HCT116 (cell line): ENCODE measurements around the gene PLB1. TPM values are rescaled to one million over a fixed set of nuclear protein-coding genes. Genes with fewer than 3 reads are reported as not detected.

ENCODE experiments used
- ATAC-seq: fragments of 200-7000 bp; cut with Tn5 transposase; 2 replicates; pipeline ENCODE4 v1.9.1; 2020; ENCODE audit warnings: mild to moderate bottlenecking, moderate library complexity
- BruUV-seq: library from RNA; stranded (reverse); fragments of 400-500 nt; replicated peaks from 2 replicates; lab custom pipeline; 2021; lab: Mats Ljungman, UMichigan
- CTCF ChIA-PET: fragments of 300-600 bp; sonication (Branson Sonifier 250); formaldehyde crosslinking; loops from one replicate; lab custom pipeline; 2021; ENCODE audit warnings: antibody characterized with exemption; lab: Charles Lee
- POLR2A ChIA-PET: fragments of 300-600, 350-600 bp; sonication (Branson Sonifier 250); formaldehyde crosslinking; loops from one replicate; lab custom pipeline; 2021; ENCODE audit warnings: antibody characterized with exemption; lab: Charles Lee
- RAD21 ChIA-PET, 2 experiments: fragments of 300-600 bp; sonication (Branson Sonifier 250); formaldehyde crosslinking; loops; one replicate each; lab custom pipeline; 2023; ENCODE audit warnings: low total read pairs in 2 of 2; ENCODE audit not compliant: uncharacterized antibody in 2 of 2, unreplicated experiment in 2 of 2, low non-redundant PET in 1 of 2; lab: Charles Lee
- DNase-seq: peaks from one replicate; pipeline ENCODE4 v3.0.0-alpha.2; 2010; ENCODE audit warnings: low read depth, low spot score
- H2AFZ ChIP-seq: fragments of 200-600 bp; shearing (Covaris generic), sonication (generic); 2 replicates; pipeline ENCODE4 v1.6.1; 2017; ENCODE audit warnings: low read depth, mixed run types, mixed read lengths, antibody characterized with exemption, low read length; ENCODE audit not compliant: poor library complexity, severe bottlenecking
- H3K27ac ChIP-seq: 2 replicates; pipeline ENCODE4 v1.5.1; 2012; ENCODE audit warnings: low read depth, low read length
- H3K27me3 ChIP-seq: fragments of 200-600 bp; sonication (generic); 2 replicates; pipeline ENCODE4 v1.6.1; 2016; ENCODE audit warnings: mixed run types, low read length, mixed read lengths; ENCODE audit not compliant: insufficient read depth
- H3K36me3 ChIP-seq, 2 experiments: fragments of 200-500 bp in 1 of 2; fragments of 200-600 bp in 1 of 2; sonication (Bioruptor generic) in 1 of 2; sonication (generic) in 1 of 2; 2 replicates each; pipeline versions ENCODE4 v1.5.1 to v1.6.1; 2014 to 2016; ENCODE audit warnings: low read length in 2 of 2, inconsistent platforms in 1 of 2, mixed read lengths in 1 of 2, mixed run types in 1 of 2; ENCODE audit not compliant: insufficient read depth in 2 of 2, control insufficient read depth in 1 of 2
- H3K4me1 ChIP-seq, 2 experiments: fragments of 200-600 bp in 1 of 2; sonication (generic) in 1 of 2; 2 replicates each; pipeline versions ENCODE4 v1.5.1 to v1.6.1; 2012 to 2017; ENCODE audit warnings: low read length in 2 of 2, inconsistent platforms in 1 of 2, mild to moderate bottlenecking in 1 of 2, mixed read lengths in 1 of 2, mixed run types in 1 of 2, moderate library complexity in 1 of 2; ENCODE audit not compliant: insufficient read depth in 2 of 2, control insufficient read depth in 1 of 2
- H3K4me2 ChIP-seq: fragments of 200-600 bp; sonication (generic); 2 replicates; pipeline ENCODE4 v1.6.1; 2017; ENCODE audit warnings: mixed run types, low read length, mixed read lengths
- H3K4me3 ChIP-seq, 2 experiments: fragments of 200-600 bp in 1 of 2; sonication (generic) in 1 of 2; replicated peaks in 1 of 2; 2 replicates each; pipeline ENCODE4 v1.5.1; 2011 to 2016; ENCODE audit warnings: low read length in 2 of 2, control low read depth in 1 of 2, low read depth in 1 of 2, mild to moderate bottlenecking in 1 of 2, mixed read lengths in 1 of 2, mixed run types in 1 of 2
- H3K79me2 ChIP-seq: fragments of 200-600 bp; sonication (generic); 2 replicates; pipeline ENCODE4 v1.6.1; 2017; ENCODE audit warnings: mild to moderate bottlenecking, mixed run types, low read length, moderate library complexity, mixed read lengths; ENCODE audit not compliant: insufficient read depth
- H3K9ac ChIP-seq: fragments of 200-600 bp; sonication (generic); 2 replicates; pipeline ENCODE4 v1.6.1; 2016; ENCODE audit warnings: low read length, mixed read lengths
- H3K9me2 ChIP-seq: fragments of 200-600 bp; sonication (generic), shearing (Covaris generic); 2 replicates; pipeline ENCODE4 v1.6.1; 2017; ENCODE audit warnings: mixed run types, mild to moderate bottlenecking, moderate library complexity; ENCODE audit not compliant: insufficient read depth
- H3K9me3 ChIP-seq, 2 experiments: fragments of 200-500 bp in 1 of 2; fragments of 200-600 bp in 1 of 2; sonication (Bioruptor generic) in 1 of 2; sonication (generic) in 1 of 2; 2 replicates each; pipeline ENCODE4 v1.6.1; 2014 to 2017; ENCODE audit warnings: low read length in 2 of 2, mixed read lengths in 2 of 2, inconsistent platforms in 1 of 2, low read depth in 1 of 2, mild to moderate bottlenecking in 1 of 2, mixed run types in 1 of 2, moderate library complexity in 1 of 2; ENCODE audit not compliant: control insufficient read depth in 1 of 2, insufficient read depth in 1 of 2
- H4K20me1 ChIP-seq: fragments of 200-600 bp; sonication (generic), shearing (Covaris generic); 2 replicates; pipeline ENCODE4 v1.6.1; 2017; ENCODE audit warnings: mixed run types, mild to moderate bottlenecking, moderate library complexity; ENCODE audit not compliant: insufficient read depth
- CBX3 ChIP-seq: IDR thresholded peaks from 2 replicates; pipeline ENCODE4 v1.6.1; 2012; ENCODE audit warnings: low read depth
- CEBPB ChIP-seq: IDR thresholded peaks from 2 replicates; pipeline ENCODE4 v1.6.1; 2012; ENCODE audit warnings: low read depth
- ELF1 ChIP-seq: IDR thresholded peaks from 2 replicates; pipeline ENCODE4 v1.6.1; 2012; ENCODE audit warnings: low read depth, borderline replicate concordance
- EZH2 ChIP-seq: fragments of 200-600 bp; sonication (generic); IDR thresholded peaks from 2 replicates; pipeline ENCODE4 v1.6.1; 2017; ENCODE audit warnings: antibody characterized with exemption, mixed run types
- EZH2phosphoT487 ChIP-seq: fragments of 200-600 bp; IDR thresholded peaks from 2 replicates; pipeline ENCODE4 v1.6.1; 2018; ENCODE audit warnings: antibody characterized with exemption, borderline replicate concordance
- FOSL1 ChIP-seq: IDR thresholded peaks from 2 replicates; pipeline ENCODE4 v1.6.1; 2012; ENCODE audit warnings: low read depth
- JUND ChIP-seq: IDR thresholded peaks from 2 replicates; pipeline ENCODE4 v1.6.1; 2012
- POLR2A ChIP-seq: IDR thresholded peaks from 2 replicates; pipeline ENCODE4 v1.7.0; 2011; ENCODE audit warnings: borderline replicate concordance; ENCODE audit not compliant: insufficient read depth, insufficient read length; ENCODE audit errors: extremely low read depth
- POLR2AphosphoS5 ChIP-seq: IDR thresholded peaks from 2 replicates; pipeline ENCODE4 v1.6.1; 2011; ENCODE audit warnings: mild to moderate bottlenecking, low read depth, low read length, moderate library complexity
- RAD21 ChIP-seq: IDR thresholded peaks from 2 replicates; pipeline ENCODE4 v1.6.1; 2012; ENCODE audit warnings: low read depth, mild to moderate bottlenecking
- SIN3A ChIP-seq: IDR thresholded peaks from 2 replicates; pipeline ENCODE4 v1.6.1; 2012; ENCODE audit warnings: low read depth
- SRF ChIP-seq: IDR thresholded peaks from 2 replicates; pipeline ENCODE4 v1.6.1; 2012; ENCODE audit warnings: low read depth
- TCF7L2 ChIP-seq: IDR thresholded peaks from 2 replicates; pipeline ENCODE4 v1.7.0; 2011; ENCODE audit warnings: borderline replicate concordance, inconsistent platforms; ENCODE audit not compliant: insufficient read depth, insufficient read length; ENCODE audit errors: extremely low read depth
- ZFX ChIP-seq: fragments of 450-650 bp; IDR thresholded peaks from 2 replicates; pipeline ENCODE4 v1.6.1; 2017
- ZNF274 ChIP-seq: fragments of 200-500 bp; sonication (Bioruptor generic); IDR thresholded peaks from 2 replicates; pipeline ENCODE4 v1.6.1; 2014; ENCODE audit warnings: mild to moderate bottlenecking, low read depth, low read length, inconsistent platforms
- intact Hi-C: fragments of 100-400 bp; cut with micrococcal nuclease; formaldehyde crosslinking; loops from 2 replicates; pipeline ENCODE4 v1.10.0; 2022
- total RNA-seq: library from RNA; stranded (reverse); gene quantifications from one replicate; pipeline ENCODE4 v1.2.1, GENCODE V29; 2021; ENCODE audit not compliant: unreplicated experiment
- TF ChIP-seq, protein P1 (sequence below): IDR thresholded peaks from 2 replicates; pipeline ENCODE4 v1.6.1; 2012

Gene PLB1
- total RNA-seq, 1 experiment from 2014 or later: 0.49 TPM

DNA sequence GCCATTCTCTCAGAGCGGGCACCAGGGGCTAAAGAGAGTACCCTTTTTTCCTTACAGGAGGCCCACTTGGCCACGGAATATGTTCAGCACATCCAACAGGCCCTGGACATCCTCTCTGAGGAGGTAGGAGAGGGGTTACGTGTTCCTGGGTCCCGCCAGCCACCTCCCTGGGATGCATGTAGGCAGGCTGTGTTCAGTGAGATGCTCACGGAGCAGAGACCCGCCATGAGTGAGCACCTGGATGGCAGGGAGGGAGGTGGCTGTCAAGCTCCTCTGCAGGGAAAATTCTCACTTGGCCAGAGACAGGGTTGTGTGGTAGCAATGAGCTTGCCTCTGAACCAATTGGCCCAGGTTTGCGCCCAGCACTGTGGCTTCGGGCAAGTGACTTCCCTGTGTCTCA lies 132.6 kb downstream of the PLB1 start:
- ATAC-seq (no peak), DNase-seq (no peak)
- no peak overlapping the region for H2AFZ ChIP-seq
- no peak overlapping the region for H3K9ac ChIP-seq
- H3K9me2 ChIP-seq: no peaks in the 10 kb centered on the region
- TF ChIP-seq POLR2A (no peak), FOSL1 (no peak), POLR2AphosphoS5 (no peak), CEBPB (no peak), SRF (no peak), EZH2phosphoT487 (no peak), SIN3A (no peak), ELF1 (no peak), ZFX (no peak), RAD21 (no peak), JUND (no peak), TCF7L2 (no peak), ZNF274 (no peak), EZH2 (no peak), CBX3 (no peak)
- TF ChIP-seq, protein P1, sequence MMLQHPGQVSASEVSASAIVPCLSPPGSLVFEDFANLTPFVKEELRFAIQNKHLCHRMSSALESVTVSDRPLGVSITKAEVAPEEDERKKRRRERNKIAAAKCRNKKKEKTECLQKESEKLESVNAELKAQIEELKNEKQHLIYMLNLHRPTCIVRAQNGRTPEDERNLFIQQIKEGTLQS: no peak
- H3K4me3 ChIP-seq: no peak overlapping the region
- H3K4me1 ChIP-seq: peaks cover 0 to 12% of the 10 kb centered on the region in 2 experiments; a peak in 2 of 4 replicates
- no peaks in the 10 kb centered on the region for H3K27me3 ChIP-seq
- RAD21 ChIA-PET: no interaction called here
- no TSS peak for BruUV-seq
- no peaks in the 10 kb centered on the region for H3K9me3 ChIP-seq
- intact Hi-C loops: no loop called here
- CTCF ChIA-PET: no interaction called here
- no peaks in the 10 kb centered on the region for H3K79me2 ChIP-seq
- POLR2A ChIA-PET: no interaction called here
- no peaks in the 10 kb centered on the region for H4K20me1 ChIP-seq
- no peak overlapping the region for H3K4me2 ChIP-seq
- no peak overlapping the region for H3K27ac ChIP-seq
- H3K36me3 ChIP-seq: no peaks in the 10 kb centered on the region
